HuH-7.5 (cell line): ENCODE measurements around the gene FMN1.
"Not testable (repeated sequence)": the region's sequence is repeated elsewhere in the genome, so short reads cannot be mapped to it uniquely, and the experiment has no call there.

ENCODE experiments used
- DNase-seq: peaks from one replicate; pipeline ENCODE4 v3.0.0; 2011; ENCODE audit warnings: low spot score

The FMN1 gene

GRCh38 chr15:32970847-32971246, 223.7 kb downstream of the FMN1 start:
- DNase-seq = no peak

GRCh38 chr15:32967521-32967920, 227.0 kb downstream of the FMN1 start:
- no peak for DNase-seq

GRCh38 chr15:32966512-32966911, 228.0 kb downstream of the FMN1 start:
- no peak for DNase-seq

DNA sequence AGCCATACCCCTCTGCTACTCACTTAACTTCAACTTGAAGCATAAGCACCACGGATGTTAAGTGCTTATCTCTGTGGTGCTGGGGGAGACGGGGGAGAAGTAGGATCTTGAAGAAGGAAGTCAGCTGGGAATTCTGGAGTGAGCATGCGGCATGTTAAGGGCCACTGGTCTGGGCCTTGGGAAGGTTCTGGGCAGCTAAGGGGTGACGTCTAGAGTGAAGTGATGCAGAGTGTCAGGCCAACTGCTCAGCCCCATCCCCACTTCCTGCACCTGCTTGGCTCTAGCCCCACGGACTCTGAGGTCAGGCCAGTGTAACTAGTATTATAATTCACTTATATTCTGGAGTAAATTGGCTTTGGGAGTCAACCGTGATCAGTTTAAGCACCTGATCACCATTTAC, 228.6 kb downstream of the FMN1 start:
- no peak for DNase-seq

GRCh38 chr15:32959077-32959476, 235.4 kb downstream of the FMN1 start:
- DNase-seq = no peak

- no peak for DNase-seq
These were observed 237.3 kb downstream of the FMN1 start for GRCh38 chr15:32957219-32957618.

DNA sequence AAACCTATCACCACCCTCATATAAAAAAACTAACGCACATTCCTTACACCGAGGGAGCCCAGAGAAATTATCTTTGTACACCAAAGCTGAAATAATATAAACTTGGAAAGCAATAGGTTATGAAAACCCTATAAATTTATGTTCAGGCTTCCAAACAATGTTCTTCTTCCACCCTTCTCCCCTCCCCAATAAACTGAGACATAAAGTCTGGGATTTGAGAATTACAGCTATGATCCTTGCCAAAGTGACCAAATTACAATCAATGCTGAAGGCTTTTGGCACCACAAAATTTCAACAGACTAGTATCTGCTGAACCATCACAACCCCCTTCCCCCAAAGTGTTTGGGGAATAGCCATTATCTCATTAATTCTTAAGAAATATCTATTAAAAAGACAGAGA, 237.8 kb downstream of the FMN1 start:
- no peak for DNase-seq

GRCh38 chr15:32956006-32956405, 238.5 kb downstream of the FMN1 start:
- DNase-seq = peak; percentile 4

DNA sequence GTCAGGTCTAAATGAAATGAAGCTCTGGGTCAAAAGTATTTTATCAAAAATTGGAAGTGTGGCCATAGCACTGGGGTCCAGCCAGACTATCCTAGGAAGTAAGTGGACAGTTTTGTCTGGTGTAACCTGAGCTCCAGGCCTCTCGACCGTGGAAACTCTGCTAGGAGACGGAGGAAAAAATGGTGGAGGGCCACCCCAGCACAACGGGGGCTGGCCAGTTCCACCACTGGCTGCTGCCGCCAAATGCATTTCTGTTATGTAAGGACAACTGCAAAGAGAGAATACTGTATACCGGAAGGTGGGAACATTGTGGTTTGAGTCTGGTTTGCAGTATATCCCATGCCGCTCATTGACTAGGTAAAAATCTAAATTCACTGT, 241.0 kb downstream of the FMN1 start:
- DNase-seq = no peak

- DNase-seq = no peak
These were observed 241.5 kb downstream of the FMN1 start for GRCh38 chr15:32952901-32953532.

DNA sequence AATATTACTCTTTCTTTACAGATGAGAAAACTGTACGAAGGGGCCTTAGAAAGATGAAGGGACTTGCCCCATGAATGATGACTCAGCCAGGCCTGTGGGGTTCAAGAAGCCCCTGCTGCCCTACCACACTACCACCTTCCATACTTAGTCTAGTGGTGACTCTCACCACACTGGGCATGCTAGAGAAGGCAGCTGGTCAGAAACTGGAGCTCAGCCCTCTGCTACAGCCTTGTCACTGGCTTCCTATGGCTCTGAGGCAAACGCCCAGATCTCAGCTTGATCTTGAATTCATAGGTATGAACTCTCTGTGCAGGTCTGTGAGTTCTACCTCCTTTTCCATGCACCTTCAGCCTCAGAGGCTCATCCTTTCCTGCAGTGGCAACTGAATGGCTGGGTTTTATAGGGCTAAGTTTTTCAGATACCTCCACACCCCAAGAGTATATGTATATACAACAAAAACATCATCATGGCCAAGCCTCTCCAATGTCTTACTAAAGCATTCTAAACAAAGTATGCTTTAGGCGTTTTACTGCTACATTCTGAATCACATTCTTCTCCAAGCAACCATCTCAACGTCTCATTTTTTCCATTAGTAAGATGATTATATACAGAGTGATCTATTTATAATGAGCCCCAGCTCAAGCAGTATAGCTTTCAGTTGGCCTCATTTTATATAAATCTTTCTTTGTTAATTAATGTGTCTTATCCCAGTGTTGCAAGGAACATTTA, 242.6 kb downstream of the FMN1 start:
- no peak for DNase-seq

DNA sequence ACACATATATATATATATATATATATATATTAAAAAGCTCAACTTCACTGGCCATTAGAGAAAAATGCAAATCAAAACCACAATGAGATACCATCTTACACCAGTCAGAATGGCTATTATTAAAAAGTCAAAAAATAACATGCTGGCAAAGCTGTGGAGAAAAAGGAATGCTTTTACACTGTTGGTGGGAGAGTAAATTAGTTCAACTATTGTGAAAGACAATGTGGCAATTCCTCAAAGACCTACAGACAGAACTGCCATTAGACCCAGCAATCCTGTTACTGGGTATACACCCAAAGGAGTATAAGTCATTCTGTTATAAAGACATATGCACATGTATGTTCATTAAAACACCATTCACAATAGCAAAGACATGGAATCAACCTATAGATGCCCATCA, 244.5 kb downstream of the FMN1 start:
- DNase-seq = not testable (repeated sequence)

DNA sequence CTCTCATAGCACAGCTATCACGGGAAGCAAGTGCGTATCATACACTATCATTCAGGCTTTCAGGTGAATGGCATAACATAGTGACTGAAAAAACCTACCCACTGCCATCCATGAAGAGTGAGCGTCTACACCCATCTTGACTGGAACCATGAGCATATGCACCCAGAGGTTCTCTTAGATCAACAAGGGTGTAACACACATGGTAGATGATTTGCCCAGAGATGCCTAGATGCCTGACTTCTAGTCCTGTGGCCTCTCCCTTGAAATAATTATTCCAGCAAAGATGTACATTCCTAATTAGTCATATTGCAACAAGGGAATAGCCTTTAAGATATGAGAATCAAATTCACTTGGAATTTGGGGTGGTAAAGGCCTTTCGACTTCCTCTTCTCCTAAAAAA, 248.3 kb downstream of the FMN1 start:
- no peak for DNase-seq

DNA sequence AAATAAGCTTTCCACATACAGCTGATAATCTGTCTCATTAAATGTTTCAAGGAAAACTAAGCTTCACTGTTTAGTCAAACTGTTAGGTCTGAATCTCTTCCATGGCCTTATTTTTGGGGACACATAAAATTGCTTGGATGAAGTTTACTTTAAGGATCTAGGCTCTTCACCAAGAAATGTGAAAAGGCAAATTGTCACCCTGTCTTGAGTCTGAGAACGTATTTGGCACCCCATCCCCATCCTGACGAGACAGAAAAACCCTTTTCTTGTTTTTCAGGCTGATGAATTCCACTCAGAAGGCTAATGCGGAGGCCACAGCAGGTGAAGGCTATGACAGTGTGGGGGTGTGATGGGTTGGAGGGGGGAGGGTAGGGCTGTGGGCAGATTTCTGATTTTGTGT, 250.1 kb downstream of the FMN1 start:
- no peak for DNase-seq

DNA sequence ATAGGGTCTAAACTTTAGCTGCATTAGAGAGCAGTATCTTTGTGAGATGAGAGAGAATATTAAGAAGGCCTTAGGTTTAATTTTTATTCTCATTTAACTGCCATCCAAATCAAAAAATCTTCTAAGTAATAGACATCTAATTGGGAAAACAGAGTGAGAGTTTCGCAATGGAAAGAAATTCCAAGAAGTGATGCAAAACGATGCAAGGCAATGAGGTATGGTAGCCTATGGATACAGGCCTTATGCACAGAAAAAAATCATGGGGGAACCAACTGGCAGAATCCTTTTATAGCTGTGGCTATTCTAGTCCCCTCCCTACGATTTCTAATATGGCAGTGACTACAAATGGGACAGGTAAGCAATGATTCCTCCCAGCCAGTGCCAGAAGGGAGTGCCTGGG, 250.8 kb downstream of the FMN1 start:
- DNase-seq = no peak

- no peak for DNase-seq
These were observed 252.1 kb downstream of the FMN1 start for GRCh38 chr15:32942401-32942841.

- no peak for DNase-seq
These were observed 252.7 kb downstream of the FMN1 start for GRCh38 chr15:32941823-32942222.

- no peak for DNase-seq
These were observed 257.5 kb downstream of the FMN1 start for GRCh38 chr15:32936976-32937375.

- DNase-seq = no peak
These were observed 258.1 kb downstream of the FMN1 start for GRCh38 chr15:32936283-32936918.

DNA sequence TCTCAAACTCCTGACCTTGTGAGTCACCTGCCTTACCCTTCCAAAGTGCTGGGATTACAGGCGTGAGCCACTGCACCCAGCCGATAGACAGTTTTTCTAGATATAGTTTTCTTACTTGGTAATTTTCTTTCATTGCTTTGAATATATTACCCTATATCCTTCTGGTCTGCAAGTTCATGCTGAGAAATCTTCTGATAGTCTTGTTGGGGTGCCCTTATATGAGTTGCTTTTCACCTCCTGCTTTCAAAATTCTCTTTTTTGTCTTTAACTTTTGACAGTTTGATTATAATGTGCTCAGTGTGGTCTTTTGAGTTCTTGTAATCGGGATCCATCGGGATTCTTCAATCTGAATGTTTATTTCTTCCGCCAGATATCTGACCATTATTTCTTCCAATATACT, 259.4 kb downstream of the FMN1 start:
- no peak for DNase-seq

DNA sequence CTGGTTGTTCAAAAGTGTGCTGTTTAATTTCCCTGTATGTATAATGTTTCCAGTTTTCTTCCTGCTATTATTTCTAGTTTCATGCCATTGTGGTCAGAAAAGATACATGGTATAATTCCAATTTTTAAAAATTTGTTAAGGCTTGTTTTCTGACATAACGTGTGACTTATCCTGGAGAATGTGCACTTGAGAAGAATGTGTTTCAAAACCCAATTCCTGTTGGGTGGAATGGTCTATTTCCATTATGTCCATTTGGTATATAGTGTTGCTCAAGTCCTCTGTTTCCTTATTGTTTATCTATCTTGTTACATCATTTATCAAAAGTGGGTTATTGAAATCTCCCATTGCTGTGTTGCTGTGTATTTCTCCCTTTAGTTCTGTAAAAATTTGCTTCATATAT, 261.3 kb downstream of the FMN1 start:
- DNase-seq = no peak

DNA sequence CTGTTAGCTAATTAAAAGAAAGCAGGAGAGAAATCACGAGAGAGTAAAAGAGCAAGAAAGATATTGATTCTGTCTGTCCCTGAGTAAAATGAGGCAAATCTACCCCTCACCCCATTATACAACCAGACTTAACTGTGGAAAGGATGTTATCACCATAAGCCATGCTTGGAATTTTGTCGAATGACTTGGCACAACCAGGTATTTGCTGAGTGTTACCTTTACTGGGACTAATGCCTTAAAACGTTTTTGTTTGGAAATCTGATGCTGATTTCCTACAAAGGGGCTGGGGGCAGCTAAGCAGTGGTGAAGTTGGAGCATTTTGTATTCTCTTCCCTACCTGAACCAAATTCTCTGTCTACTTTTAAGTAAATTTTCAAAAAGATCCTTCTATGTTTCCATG, 265.6 kb downstream of the FMN1 start:
- DNase-seq = no peak

DNA sequence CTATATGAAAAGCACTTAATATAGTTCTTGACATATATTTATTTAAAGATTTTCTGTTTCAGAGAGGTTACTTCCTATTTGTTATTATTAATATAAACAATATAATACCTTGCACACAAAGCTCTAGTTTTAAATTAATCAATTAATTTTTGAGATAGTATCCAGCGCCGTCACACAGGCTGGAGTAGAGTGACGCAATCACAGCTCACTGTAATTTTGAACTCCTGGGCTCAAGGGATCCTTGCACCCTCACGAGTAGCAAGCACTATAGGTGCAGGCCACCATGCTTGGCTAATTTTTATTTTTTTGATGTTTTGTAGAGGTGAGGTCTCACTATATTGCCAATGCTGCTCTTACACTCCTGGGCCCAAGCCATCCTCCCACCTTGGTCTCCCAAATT, 267.4 kb downstream of the FMN1 start:
- DNase-seq = no peak

- no peak for DNase-seq
These were observed 271.3 kb downstream of the FMN1 start for GRCh38 chr15:32923176-32923575.
